ENCODE data around the gene NEUROG2. TPM values are rescaled to one million over a fixed set of nuclear protein-coding genes. Genes with fewer than 3 reads are reported as not detected.

Gene NEUROG2
- total RNA-seq, 1 donor from 2014 or later = not detected

DNA sequence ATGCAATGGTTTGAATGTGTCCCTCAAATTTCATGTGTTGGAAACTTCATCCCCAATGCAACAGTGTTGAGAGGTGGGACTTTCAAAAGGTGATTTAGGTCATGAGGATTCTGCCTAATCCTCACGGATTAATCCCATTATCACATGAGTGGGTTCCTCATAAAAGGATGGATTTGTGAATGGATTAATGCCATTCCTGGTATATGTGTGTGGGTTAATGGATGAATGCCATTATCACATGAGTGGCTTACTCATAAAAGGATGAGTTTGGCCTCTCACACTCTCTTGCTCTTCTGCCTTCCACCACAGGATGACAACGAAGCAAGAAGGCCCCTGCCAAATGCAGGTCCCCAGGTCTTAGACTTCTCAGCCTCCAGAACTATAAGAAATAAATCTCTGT, 30.5 kb upstream of the NEUROG2 start:
- TF ChIP-seq, protein P1, sequence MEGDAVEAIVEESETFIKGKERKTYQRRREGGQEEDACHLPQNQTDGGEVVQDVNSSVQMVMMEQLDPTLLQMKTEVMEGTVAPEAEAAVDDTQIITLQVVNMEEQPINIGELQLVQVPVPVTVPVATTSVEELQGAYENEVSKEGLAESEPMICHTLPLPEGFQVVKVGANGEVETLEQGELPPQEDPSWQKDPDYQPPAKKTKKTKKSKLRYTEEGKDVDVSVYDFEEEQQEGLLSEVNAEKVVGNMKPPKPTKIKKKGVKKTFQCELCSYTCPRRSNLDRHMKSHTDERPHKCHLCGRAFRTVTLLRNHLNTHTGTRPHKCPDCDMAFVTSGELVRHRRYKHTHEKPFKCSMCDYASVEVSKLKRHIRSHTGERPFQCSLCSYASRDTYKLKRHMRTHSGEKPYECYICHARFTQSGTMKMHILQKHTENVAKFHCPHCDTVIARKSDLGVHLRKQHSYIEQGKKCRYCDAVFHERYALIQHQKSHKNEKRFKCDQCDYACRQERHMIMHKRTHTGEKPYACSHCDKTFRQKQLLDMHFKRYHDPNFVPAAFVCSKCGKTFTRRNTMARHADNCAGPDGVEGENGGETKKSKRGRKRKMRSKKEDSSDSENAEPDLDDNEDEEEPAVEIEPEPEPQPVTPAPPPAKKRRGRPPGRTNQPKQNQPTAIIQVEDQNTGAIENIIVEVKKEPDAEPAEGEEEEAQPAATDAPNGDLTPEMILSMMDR (IDR thresholded peaks at IDR 0.05) = no peak
- Mint-ChIP-seq H3K4me1 (ENCODE audit: unreplicated experiment) (no peaks in the 10 kb centered on the region), H3K27me3 (ENCODE audit: unreplicated experiment) (no peaks in the 10 kb centered on the region), H3K4me3 (ENCODE audit: unreplicated experiment) (no peak overlapping the region), H3K9me3 (ENCODE audit: unreplicated experiment) (no peaks in the 10 kb centered on the region), H3K27ac (ENCODE audit: unreplicated experiment) (no peak overlapping the region), H3K36me3 (ENCODE audit: unreplicated experiment) (no peaks in the 10 kb centered on the region)
- no peak for DNase-seq (ENCODE audit: extremely low spot score, unreplicated experiment)

DNA sequence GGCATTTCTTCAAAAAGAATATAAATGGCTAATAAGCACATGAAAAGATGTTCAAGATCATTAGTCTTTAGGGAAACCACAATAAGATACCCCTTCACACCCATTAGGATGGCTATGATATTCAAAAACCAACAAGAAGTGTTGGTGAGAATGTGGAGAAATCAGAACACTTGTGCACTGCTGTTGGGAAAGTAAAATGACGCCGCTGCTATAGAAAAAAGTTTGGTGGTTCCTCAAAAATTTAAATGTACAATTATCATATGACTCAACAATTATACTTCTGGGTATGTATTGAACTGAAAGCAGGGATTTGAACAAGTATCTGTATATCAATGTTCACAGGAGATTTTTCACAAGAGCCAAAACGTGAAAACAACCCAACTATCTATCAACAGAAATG, 29.4 kb upstream of the NEUROG2 start:
- DNase-seq (ENCODE audit: extremely low spot score, unreplicated experiment) = no peak
- Mint-ChIP-seq H3K4me1 (ENCODE audit: unreplicated experiment) (no peaks in the 10 kb centered on the region), H3K4me3 (ENCODE audit: unreplicated experiment) (no peak overlapping the region), H3K27ac (ENCODE audit: unreplicated experiment) (no peak overlapping the region), H3K27me3 (ENCODE audit: unreplicated experiment) (no peaks in the 10 kb centered on the region), H3K36me3 (ENCODE audit: unreplicated experiment) (no peaks in the 10 kb centered on the region), H3K9me3 (ENCODE audit: unreplicated experiment) (no peaks in the 10 kb centered on the region)
- TF ChIP-seq, protein P1 (IDR thresholded peaks at IDR 0.05) = no peak

DNA sequence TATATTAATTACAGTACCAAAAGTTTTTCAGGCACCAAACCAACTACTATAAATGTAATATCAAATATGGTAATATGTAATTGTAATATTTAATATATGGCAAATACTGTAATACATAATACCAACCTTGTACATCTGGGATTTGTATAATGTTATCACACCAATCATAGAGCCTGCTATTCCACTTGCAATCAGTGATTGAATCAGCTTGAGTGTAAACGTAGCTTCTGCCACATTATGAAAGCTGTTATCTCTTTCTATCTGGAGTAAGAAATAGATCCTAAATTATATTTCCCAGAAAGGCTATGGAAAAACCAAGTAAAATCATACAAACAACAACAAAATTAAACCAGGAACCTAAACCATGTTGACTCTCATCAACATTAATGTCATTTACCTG, 24.7 kb upstream of the NEUROG2 start:
- Mint-ChIP-seq H3K27ac (ENCODE audit: unreplicated experiment) (no peak overlapping the region), H3K36me3 (ENCODE audit: unreplicated experiment) (peaks cover 6% of the 10 kb centered on the region), H3K4me1 (ENCODE audit: unreplicated experiment) (peaks cover 2% of the 10 kb centered on the region), H3K9me3 (ENCODE audit: unreplicated experiment) (no peaks in the 10 kb centered on the region), H3K4me3 (ENCODE audit: unreplicated experiment) (no peak overlapping the region), H3K27me3 (ENCODE audit: unreplicated experiment) (no peaks in the 10 kb centered on the region)
- no peak for DNase-seq (ENCODE audit: extremely low spot score, unreplicated experiment)
- TF ChIP-seq, protein P1 (IDR thresholded peaks at IDR 0.05) = no peak

DNA sequence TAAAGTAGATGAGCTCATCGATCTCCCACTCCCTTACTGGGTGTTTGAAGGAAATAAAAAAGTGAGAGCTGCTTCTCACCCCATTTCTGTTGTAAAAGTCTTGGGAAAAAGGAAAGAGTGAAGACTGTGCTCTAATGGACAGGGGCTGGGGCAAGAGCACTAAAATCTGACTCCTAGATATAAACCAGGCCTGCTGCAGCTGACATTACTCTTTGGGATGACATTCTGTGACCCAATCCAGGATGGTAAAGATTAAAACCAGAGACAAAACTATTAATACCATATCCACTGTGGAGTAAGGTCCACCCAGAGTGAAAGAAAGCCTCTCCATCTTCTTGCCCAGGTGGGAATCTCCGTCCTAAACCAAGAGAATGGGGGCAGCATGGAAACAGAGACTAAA, 20.1 kb upstream of the NEUROG2 start:
- Mint-ChIP-seq H3K9me3 (ENCODE audit: unreplicated experiment) (no peaks in the 10 kb centered on the region), H3K27ac (ENCODE audit: unreplicated experiment) (no peak overlapping the region)

DNA sequence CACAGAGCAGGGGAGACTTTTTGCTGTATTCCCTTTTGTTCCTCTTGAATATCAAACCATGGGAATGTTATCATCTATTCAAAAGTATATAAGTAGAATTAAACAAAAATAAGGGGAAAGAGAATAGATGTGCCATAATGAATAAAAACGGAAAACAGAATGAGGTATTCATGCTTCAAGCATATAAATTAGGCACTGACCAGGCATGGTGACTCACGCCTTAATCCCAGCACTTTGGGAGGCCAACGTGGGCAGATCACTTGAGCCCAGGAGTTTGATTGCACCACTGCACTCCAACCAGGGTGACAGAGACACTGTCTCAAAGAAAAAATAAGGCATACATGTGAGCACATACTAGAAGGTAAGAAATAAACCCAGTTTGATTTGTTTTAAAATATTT, 16.3 kb upstream of the NEUROG2 start:
- H3K36me3 Mint-ChIP-seq (ENCODE audit: unreplicated experiment) = no peaks in the 10 kb centered on the region
- no peak overlapping the region for H3K27ac Mint-ChIP-seq (ENCODE audit: unreplicated experiment)
- peaks cover 2% of the 10 kb centered on the region for H3K4me1 Mint-ChIP-seq (ENCODE audit: unreplicated experiment)
- TF ChIP-seq, protein P1 (IDR thresholded peaks at IDR 0.05) = no peak
- H3K27me3 Mint-ChIP-seq (ENCODE audit: unreplicated experiment) = peaks cover 30% of the 10 kb centered on the region
- DNase-seq (ENCODE audit: extremely low spot score, unreplicated experiment) = no peak
- H3K9me3 Mint-ChIP-seq (ENCODE audit: unreplicated experiment) = no peaks in the 10 kb centered on the region
- H3K4me3 Mint-ChIP-seq (ENCODE audit: unreplicated experiment) = no peak overlapping the region

More for the DNA sequence above, 20.1 kb upstream of the NEUROG2 start:
- TF ChIP-seq, protein P1 (IDR thresholded peaks at IDR 0.05) = no peak
- peaks cover 5% of the 10 kb centered on the region for H3K27me3 Mint-ChIP-seq (ENCODE audit: unreplicated experiment)
- peaks cover 2% of the 10 kb centered on the region for H3K4me1 Mint-ChIP-seq (ENCODE audit: unreplicated experiment)
- peaks cover 6% of the 10 kb centered on the region for H3K36me3 Mint-ChIP-seq (ENCODE audit: unreplicated experiment)
- no peak for DNase-seq (ENCODE audit: extremely low spot score, unreplicated experiment)
- H3K4me3 Mint-ChIP-seq (ENCODE audit: unreplicated experiment) = no peak overlapping the region

Data from osteocyte (in vitro differentiated cells).